HepG2 (cell line): ENCODE data around the gene BCL2L11. TPM values are rescaled to one million over a fixed set of nuclear protein-coding genes. Genes with fewer than 3 reads are reported as not detected.

Experiments used
- FOSL1 ChIP-seq: sonication (generic); formaldehyde crosslinking; IDR thresholded peaks from 2 replicates; pipeline ENCODE4 v1.9.0; 2021; ENCODE audit warnings: missing genetic modification reagents, borderline replicate concordance
- FOXJ3 ChIP-seq: sonication (generic); formaldehyde crosslinking; IDR thresholded peaks from 2 replicates; pipeline ENCODE4 v1.4.0; 2020; ENCODE audit warnings: missing genetic modification reagents, mild to moderate bottlenecking, borderline replicate concordance
- KMT2B ChIP-seq: IDR thresholded peaks from 2 replicates; pipeline ENCODE4 v1.6.1; 2016; ENCODE audit warnings: missing genetic modification reagents, missing compliant biosample characterization
- MIER3 ChIP-seq: IDR thresholded peaks from 2 replicates; pipeline ENCODE4 v1.6.1; 2016; ENCODE audit warnings: missing compliant biosample characterization, borderline replicate concordance
- NFE2 ChIP-seq: sonication (generic); formaldehyde crosslinking; IDR thresholded peaks from 2 replicates; pipeline ENCODE4 v1.4.0; 2020; ENCODE audit warnings: missing genetic modification reagents
- RBFOX2 ChIP-seq: fragments of 200-400 bp; formaldehyde crosslinking; IDR thresholded peaks from 2 replicates; pipeline ENCODE4 v1.6.1; 2017; ENCODE audit warnings: low read depth, mild to moderate bottlenecking, low read length
- SMARCE1 ChIP-seq: fragments of 450-650 bp; IDR thresholded peaks from 2 replicates; pipeline ENCODE4 v1.6.1; 2017; ENCODE audit warnings: borderline replicate concordance
- YY1 ChIP-seq: IDR thresholded peaks from 2 replicates; pipeline ENCODE4 v1.6.1; 2011; ENCODE audit warnings: low read length, low read depth, moderate library complexity, mild to moderate bottlenecking; ENCODE audit not compliant: insufficient read depth, insufficient replicate concordance
- ZBTB46 ChIP-seq: sonication (generic); formaldehyde crosslinking; IDR thresholded peaks from 2 replicates; pipeline ENCODE4 v1.4.0; 2020; ENCODE audit warnings: mild to moderate bottlenecking, missing genetic modification reagents, borderline replicate concordance
- ZNF234 ChIP-seq: sonication (generic); formaldehyde crosslinking; conservative IDR thresholded peaks from 2 replicates; pipeline ENCODE4 v1.5.1; 2020; ENCODE audit warnings: mild to moderate bottlenecking, missing genetic modification reagents
- ZNF563 ChIP-seq: sonication (generic); formaldehyde crosslinking; IDR thresholded peaks from 2 replicates; pipeline ENCODE4 v1.8.0; 2022; ENCODE audit warnings: mild to moderate bottlenecking, moderate library complexity, missing genetic modification reagents
- polyA plus RNA-seq, 8 experiments: library from polyadenylated mRNA; depleted of rRNA in 3 of 8; stranded (reverse) in 7 of 8; unstranded in 1 of 8; fragments of >200 nt; fragmentation: Illumina TruSeq in 4 of 8; extraction: Trizol in 4 of 8; gene quantifications; 2 replicates each; pipeline versions ENCODE4 v1.2.1 to v1.2.3, GENCODE V29; 2011 to 2016; ENCODE audit warnings: low read depth in 4 of 8, missing spikeins in 1 of 8, mixed read lengths in 1 of 8; ENCODE audit not compliant: insufficient read depth in 1 of 8
- total RNA-seq, 5 experiments: library from RNA; depleted of rRNA; stranded (reverse); fragments of >200 nt; fragmentation: Illumina TruSeq; extraction: Trizol; gene quantifications; 2 replicates each; pipeline ENCODE4 v1.2.3, GENCODE V29; 2016; ENCODE audit warnings: low read depth in 1 of 5
- TF ChIP-seq, protein P1 (sequence below): sonication (generic); formaldehyde crosslinking; IDR thresholded peaks from 2 replicates; pipeline ENCODE4 v1.5.1; 2020; ENCODE audit warnings: mild to moderate bottlenecking, missing genetic modification reagents, moderate library complexity
- TF ChIP-seq, protein P2 (sequence below): sonication (generic); formaldehyde crosslinking; IDR thresholded peaks from 2 replicates; pipeline ENCODE4 v1.4.0; 2020; ENCODE audit warnings: mild to moderate bottlenecking, missing genetic modification reagents

Gene BCL2L11
- total and polyA plus RNA-seq, 2 of the 13 experiments (the other 11 are each of a cell fraction or from before 2014, with no cell fraction given) = 6.1 to 9.7 TPM

GRCh38 chr2:111202266-111203040 lies 81.7 kb downstream of the BCL2L11 start (continued):
- TF ChIP-seq FOXJ3 (CRISPR knock-in tag) = no peak
- no peak for TF ChIP-seq MIER3 (CRISPR knock-in tag)
- TF ChIP-seq YY1 = no peak
- TF ChIP-seq RBFOX2 = no peak
- no peak for TF ChIP-seq FOSL1
- no peak for TF ChIP-seq ZNF234 (CRISPR knock-in tag)
- TF ChIP-seq, protein P1, sequence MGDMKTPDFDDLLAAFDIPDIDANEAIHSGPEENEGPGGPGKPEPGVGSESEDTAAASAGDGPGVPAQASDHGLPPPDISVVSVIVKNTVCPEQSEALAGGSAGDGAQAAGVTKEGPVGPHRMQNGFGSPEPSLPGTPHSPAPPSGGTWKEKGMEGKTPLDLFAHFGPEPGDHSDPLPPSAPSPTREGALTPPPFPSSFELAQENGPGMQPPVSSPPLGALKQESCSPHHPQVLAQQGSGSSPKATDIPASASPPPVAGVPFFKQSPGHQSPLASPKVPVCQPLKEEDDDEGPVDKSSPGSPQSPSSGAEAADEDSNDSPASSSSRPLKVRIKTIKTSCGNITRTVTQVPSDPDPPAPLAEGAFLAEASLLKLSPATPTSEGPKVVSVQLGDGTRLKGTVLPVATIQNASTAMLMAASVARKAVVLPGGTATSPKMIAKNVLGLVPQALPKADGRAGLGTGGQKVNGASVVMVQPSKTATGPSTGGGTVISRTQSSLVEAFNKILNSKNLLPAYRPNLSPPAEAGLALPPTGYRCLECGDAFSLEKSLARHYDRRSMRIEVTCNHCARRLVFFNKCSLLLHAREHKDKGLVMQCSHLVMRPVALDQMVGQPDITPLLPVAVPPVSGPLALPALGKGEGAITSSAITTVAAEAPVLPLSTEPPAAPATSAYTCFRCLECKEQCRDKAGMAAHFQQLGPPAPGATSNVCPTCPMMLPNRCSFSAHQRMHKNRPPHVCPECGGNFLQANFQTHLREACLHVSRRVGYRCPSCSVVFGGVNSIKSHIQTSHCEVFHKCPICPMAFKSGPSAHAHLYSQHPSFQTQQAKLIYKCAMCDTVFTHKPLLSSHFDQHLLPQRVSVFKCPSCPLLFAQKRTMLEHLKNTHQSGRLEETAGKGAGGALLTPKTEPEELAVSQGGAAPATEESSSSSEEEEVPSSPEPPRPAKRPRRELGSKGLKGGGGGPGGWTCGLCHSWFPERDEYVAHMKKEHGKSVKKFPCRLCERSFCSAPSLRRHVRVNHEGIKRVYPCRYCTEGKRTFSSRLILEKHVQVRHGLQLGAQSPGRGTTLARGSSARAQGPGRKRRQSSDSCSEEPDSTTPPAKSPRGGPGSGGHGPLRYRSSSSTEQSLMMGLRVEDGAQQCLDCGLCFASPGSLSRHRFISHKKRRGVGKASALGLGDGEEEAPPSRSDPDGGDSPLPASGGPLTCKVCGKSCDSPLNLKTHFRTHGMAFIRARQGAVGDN = no peak
- TF ChIP-seq, protein P2, sequence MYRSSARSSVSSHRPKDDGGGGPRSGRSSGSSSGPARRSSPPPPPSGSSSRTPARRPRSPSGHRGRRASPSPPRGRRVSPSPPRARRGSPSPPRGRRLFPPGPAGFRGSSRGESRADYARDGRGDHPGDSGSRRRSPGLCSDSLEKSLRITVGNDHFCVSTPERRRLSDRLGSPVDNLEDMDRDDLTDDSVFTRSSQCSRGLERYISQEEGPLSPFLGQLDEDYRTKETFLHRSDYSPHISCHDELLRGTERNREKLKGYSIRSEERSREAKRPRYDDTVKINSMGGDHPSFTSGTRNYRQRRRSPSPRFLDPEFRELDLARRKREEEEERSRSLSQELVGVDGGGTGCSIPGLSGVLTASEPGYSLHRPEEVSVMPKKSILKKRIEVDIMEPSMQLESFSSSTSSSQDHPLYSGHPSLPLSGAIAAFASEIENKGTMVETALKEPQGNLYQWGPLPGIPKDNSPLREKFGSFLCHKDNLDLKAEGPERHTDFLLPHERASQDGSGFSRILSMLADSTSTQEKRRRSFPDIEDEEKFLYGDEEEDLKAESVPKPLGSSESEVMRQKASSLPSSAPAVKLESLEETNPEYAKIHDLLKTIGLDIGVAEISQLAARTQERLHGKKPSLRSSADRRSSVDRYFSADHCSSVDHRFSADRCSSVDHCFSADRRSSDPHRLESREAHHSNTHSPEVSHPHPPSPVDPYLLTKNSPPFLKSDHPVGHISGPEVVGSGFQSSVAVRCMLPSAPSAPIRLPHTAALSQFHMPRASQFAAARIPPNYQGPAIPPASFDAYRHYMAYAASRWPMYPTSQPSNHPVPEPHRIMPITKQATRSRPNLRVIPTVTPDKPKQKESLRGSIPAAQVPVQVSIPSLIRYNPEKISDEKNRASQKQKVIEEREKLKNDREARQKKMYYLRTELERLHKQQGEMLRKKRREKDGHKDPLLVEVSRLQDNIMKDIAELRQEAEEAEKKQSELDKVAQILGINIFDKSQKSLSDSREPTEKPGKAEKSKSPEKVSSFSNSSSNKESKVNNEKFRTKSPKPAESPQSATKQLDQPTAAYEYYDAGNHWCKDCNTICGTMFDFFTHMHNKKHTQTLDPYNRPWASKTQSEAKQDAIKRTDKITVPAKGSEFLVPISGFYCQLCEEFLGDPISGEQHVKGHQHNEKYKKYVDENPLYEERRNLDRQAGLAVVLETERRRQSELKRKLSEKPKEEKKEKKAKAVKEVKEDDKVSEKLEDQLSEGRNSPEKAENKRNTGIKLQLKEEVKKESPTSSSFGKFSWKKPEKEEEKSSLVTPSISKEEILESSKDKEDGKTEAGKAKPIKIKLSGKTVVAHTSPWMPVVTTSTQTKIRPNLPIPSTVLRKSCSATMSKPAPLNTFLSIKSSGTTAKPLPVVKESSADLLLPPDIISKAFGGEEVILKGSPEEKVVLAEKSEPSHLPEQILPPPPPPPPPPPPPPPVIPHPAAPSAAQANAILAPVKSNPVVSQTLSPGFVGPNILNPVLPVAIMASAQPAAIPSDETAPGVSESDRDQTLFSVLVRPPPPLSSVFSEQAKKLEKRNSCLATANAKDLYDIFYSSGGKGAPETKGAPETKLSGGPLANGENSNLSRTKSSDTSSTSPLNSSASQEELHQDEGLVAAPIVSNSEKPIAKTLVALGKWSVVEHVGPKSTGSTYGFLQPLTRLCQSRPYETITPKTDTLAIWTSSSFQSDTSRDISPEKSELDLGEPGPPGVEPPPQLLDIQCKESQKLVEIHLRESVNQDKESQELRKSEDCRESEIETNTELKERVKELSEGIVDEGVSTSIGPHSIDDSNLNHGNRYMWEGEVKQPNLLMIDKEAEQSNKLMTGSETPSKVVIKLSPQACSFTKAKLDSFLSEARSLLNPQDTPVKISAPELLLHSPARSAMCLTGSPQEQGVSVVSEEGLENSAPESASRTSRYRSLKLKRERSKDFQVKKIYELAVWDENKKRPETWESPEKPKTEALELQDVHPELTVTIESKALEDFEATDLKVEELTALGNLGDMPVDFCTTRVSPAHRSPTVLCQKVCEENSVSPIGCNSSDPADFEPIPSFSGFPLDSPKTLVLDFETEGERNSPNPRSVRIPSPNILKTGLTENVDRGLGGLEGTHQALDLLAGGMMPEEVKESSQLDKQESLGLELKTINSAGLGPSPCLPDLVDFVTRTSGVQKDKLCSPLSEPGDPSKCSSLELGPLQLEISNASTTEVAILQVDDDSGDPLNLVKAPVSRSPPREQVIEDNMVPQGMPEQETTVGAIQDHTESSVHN (CRISPR knock-in tag) = no peak
- no peak for TF ChIP-seq KMT2B (CRISPR knock-in tag)
- no peak for TF ChIP-seq ZNF563 (CRISPR knock-in tag)
- TF ChIP-seq NFE2 (CRISPR knock-in tag) = no peak
- TF ChIP-seq SMARCE1 = no peak
- TF ChIP-seq ZBTB46 (CRISPR knock-in tag) = no peak
